Measurements from ENCODE around the gene SATB2.

Gene SATB2

GRCh38 chr2:199315299-199316179, 142.2 kb downstream of the SATB2 start:
- DNase-seq: peak; percentile 56 to 59

- DNase-seq: no peak
These were observed 144.8 kb downstream of the SATB2 start for GRCh38 chr2:199312931-199313330.

- DNase-seq: no peak
These were observed 146.8 kb downstream of the SATB2 start for GRCh38 chr2:199310771-199311585.

DNA sequence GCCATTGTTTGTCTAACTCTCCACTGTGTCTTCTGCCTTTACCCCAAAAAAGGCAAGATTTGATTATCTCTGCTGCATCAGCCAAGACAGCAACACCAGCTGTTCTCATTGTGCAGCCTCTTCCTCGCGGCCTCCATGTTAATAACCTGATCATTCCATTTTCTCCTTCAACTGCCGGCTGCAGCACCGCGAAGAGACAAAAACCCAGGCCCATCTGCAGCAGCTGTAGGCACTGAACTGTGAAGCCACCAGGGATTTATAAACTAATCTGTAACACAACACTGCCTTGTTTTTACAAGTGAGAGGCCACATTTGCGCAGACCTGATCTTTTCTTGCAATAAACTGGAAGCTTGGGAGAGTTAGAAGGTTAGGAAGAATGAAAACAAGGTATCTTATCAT, 147.8 kb downstream of the SATB2 start:
- no peak for DNase-seq

- DNase-seq: no peak
These were observed 148.3 kb downstream of the SATB2 start for GRCh38 chr2:199309411-199309810.

DNA sequence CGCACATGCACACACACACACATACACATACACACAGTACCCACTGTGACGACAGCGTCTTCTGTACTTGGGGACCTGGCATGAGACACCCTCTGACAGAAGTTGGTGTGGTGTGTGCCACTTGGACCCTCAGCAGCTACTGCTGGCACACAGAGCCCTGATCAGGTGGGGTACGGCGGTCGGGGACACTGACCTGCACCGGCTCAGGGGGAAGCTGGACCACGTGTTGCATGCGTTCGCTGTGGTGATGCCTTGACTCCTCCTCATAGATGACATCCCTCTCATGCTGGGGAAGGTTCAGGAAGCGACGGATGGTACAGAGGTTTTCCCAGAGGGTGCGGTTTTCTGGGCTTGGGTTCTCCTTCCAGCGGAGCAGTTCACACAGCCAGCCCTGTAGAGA, 149.2 kb downstream of the SATB2 start:
- no peak for DNase-seq

- DNase-seq: no peak
These were observed 150.3 kb downstream of the SATB2 start for GRCh38 chr2:199307461-199307860.

DNA sequence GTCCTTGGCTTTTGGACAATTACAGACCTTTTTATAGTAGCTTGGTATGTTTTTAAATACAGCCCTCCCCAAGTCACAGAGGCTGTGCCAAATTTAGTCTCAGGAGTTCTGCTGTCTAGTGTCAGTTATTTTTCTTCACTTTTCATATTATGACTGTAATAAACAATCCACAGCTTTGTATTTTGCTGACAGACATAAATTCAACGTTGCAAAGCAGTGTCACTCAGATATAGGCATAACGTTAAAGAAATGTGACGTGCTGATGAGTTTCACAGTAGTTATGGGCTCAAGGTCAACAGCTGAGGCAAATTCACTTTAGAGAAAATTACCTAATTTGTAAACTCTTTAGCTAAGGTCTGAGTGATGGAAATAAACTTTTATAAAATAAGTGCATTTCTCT, 151.6 kb downstream of the SATB2 start:
- no peak for DNase-seq

- no peak for DNase-seq
These were observed 154.0 kb downstream of the SATB2 start for GRCh38 chr2:199303728-199304177.

- DNase-seq: no peak
These were observed 154.9 kb downstream of the SATB2 start for GRCh38 chr2:199302851-199303250.

DNA sequence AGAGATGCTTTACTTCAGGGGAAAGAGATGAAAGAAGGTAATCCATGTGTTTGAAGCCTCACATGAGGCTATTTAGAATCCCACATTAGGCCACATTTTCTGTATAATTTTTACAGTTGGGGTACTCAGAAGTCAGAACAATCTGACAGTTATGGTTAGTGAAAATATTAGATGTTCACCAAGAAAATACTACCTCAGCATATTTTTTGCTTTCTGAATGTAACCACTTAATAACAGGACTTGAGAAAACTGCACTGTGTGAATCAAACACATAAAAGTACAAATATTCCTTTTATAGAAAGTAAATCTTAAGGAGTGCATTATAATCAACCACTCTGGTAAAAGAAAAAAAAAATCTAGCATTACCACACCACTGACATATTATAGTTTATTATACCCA, 169.3 kb downstream of the SATB2 start:
- no peak for DNase-seq

GRCh38 chr2:199282309-199282708, 175.4 kb downstream of the SATB2 start:
- no peak for DNase-seq

GRCh38 chr2:199279146-199279545, 178.6 kb downstream of the SATB2 start:
- DNase-seq: no peak

DNA sequence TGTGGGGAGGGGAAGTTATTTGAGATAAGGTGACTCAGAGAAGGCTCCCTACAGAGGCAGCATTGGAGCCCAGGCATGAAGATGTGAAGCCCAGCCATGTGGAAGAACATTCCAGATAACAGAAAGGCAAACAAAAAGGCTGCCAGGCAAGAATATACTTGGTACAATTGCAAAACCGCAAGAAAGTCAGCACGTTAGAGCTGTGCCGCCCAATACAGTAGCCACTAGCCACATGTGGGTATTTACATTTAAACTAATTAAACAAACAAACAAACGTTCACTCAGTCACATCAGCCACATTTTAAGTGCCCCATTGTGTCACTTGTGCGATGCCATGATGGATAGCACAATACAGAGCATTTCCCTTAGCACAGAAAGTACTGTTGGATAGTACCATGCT, 179.6 kb downstream of the SATB2 start:
- no peak for DNase-seq

- no peak for DNase-seq
These were observed 184.7 kb downstream of the SATB2 start for GRCh38 chr2:199273042-199273511.

DNA sequence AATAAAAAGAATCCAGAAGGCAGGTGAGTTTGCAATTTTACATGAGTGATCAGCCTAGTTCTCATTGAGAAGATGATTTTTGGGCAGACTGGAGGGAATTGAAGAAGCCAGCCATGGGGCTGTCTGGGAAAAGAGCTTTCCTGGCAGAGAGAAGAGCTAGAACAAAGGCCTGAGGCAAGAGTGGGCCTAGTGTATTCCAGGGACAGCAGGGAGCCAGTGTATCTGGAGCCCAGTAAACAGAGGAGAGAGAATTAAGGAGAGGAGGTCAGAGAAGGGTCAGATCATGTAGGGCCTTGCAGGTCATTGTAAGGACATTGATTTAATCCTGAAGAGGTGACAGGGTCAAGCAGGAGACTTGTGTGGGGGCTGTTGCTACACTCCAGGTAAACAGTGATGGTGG, 195.8 kb downstream of the SATB2 start:
- DNase-seq: no peak

GRCh38 chr2:199261239-199261638, 196.5 kb downstream of the SATB2 start:
- peak in 1 of 2 experiments; percentile 8 for DNase-seq

GRCh38 chr2:199259671-199260070, 198.1 kb downstream of the SATB2 start:
- no peak for DNase-seq

GRCh38 chr2:199258291-199258690, 199.4 kb downstream of the SATB2 start:
- DNase-seq: peak; percentile 35 to 56

DNA sequence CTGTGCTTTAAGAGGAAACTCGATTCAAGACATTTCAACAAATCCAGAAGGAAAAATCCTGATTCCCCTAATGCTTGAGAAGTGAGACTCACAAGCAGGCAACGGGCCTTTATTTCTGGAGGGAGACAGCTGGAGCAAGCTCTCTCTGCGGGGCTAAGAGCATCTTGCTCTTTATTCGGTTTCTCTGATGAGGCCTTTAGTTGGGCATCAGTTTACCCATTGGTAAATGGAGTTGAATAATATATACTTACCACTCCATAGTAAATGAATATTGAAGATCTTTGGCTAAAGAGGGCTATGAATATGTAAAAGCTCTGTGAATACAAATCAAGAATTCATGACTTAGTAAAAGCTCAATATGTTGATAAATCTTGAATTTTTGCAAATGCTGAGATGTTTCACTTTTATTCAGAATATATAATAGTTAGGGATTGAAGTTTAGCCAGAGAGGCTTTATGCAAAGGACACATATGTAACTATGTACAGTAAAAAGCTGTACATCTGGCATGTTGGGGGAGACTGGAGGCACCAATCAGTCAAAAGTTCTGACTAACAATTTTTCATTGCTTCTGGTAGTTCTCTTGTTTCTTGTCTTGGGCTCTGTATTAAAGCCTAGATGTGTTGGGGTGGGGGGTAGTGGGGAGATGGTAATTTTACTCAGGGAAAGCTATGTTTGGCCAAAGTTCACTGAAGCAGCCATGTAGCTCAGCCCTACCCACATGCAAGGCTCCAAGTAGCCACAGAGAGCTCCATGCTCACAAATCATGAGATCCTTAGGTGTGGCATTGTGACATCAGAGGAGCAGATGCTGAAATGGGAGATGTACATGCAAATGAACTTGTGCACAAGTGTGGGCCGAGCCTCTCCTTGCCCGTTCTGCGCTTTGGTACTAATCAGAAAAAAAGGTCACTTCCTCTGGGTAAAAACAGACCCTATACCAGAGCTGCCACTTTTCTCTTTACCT, 200.2 kb downstream of the SATB2 start:
- no peak for DNase-seq

DNA sequence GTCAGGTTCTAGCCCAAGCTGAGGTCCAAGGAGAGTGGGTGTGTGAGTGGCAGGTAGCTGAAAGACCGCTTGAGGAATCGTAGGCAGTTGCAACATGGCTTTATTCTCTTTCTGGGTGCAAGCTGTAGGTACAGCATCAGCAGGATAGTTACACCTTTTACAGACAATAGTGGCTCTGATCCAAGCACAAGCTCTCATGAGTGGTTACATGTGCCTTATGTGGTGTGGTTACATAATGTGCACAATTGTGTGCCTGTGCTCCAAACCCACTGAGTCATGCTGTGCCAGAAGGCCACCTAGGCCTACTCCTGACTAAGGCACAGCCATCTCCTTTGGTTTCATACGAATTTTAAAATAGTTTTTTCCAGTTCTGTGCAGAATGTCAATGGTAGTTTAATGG, 227.6 kb downstream of the SATB2 start:
- DNase-seq: peak; percentile 22 to 32

All from Kasumi-1 (cell line).